Calu3 (cell line): ENCODE data around the gene RNF213. TPM values are rescaled to one million over a fixed set of nuclear protein-coding genes. Genes with fewer than 3 reads are reported as not detected.
"Not testable (repeated sequence)": the region's sequence is repeated elsewhere in the genome, so short reads cannot be mapped to it uniquely, and the experiment has no call there.

Experiments
- BruUV-seq: library from RNA; stranded (reverse); fragments of 400-500 nt; replicated peaks from 2 replicates; lab custom pipeline; 2021; lab: Mats Ljungman, UMichigan
- CTCF ChIA-PET: fragments of 300-600 bp; sonication (Branson Sonifier 250); formaldehyde crosslinking; loops from one replicate; lab custom pipeline; 2022; ENCODE audit warnings: antibody characterized with exemption; lab: Charles Lee
- DNase-seq: peaks from one replicate; pipeline ENCODE4 v3.0.0; 2022
- H3K27ac Mint-ChIP-seq: one replicate; pipeline ENCODE4 v1.8.0; 2022; ENCODE audit warnings: mixed read lengths; ENCODE audit not compliant: unreplicated experiment
- H3K27me3 Mint-ChIP-seq: one replicate; pipeline ENCODE4 v1.8.0; 2022; ENCODE audit warnings: mixed read lengths; ENCODE audit not compliant: unreplicated experiment
- H3K36me3 Mint-ChIP-seq: one replicate; pipeline ENCODE4 v1.8.0; 2022; ENCODE audit warnings: mild to moderate bottlenecking, moderate library complexity, mixed read lengths; ENCODE audit not compliant: insufficient read depth, unreplicated experiment
- H3K4me1 Mint-ChIP-seq: one replicate; pipeline ENCODE4 v1.8.0; 2022; ENCODE audit warnings: mild to moderate bottlenecking, low read depth, mixed read lengths; ENCODE audit not compliant: unreplicated experiment
- H3K4me3 Mint-ChIP-seq: one replicate; pipeline ENCODE4 v1.8.0; 2022; ENCODE audit warnings: mild to moderate bottlenecking, low read depth, moderate library complexity, mixed read lengths; ENCODE audit not compliant: unreplicated experiment
- H3K9me3 Mint-ChIP-seq: one replicate; pipeline ENCODE4 v1.8.0; 2022; ENCODE audit warnings: low read depth, mixed read lengths; ENCODE audit not compliant: unreplicated experiment
- intact Hi-C: fragments of 100-400 bp; cut with micrococcal nuclease; formaldehyde crosslinking; loops from one replicate; pipeline ENCODE4 v1.10.0; 2022; ENCODE audit not compliant: unreplicated experiment
- total RNA-seq: library from RNA; stranded (reverse); gene quantifications from 2 replicates; pipeline ENCODE4 v1.2.3, GENCODE V29; 2022
- TF ChIP-seq, protein P1 (sequence below): fragments of 200-600 bp; IDR thresholded peaks from one replicate; pipeline ENCODE4 v1.8.0; 2022; ENCODE audit warnings: antibody characterized with exemption; ENCODE audit not compliant: unreplicated experiment

The RNF213 gene
- total RNA-seq, 1 experiment from 2014 or later: 221 TPM

DNA sequence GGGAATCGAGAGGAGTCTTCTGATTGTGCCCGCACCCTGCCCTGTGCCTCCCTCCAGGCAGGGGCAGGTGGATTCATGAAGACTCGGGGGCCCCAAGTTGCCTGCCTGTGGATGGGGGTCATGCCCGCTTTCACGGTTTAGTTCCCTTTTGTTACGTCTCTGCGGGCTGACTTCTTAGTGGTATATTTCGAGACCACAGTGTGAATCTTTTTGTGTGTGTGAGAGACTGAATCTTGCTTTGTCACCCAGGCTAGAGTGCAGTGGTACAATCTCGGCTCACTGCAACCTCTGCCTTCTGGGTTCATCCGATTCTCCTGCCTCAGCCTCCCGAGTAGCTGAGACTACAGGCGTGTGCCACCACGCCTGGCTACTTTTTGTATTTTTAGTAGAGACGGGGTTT lies 18.1 kb upstream of the RNF213 start:
- Mint-ChIP-seq H3K4me3 (no peak overlapping the region), H3K9me3 (no peaks in the 10 kb centered on the region), H3K27ac (no peak overlapping the region), H3K27me3 (no peaks in the 10 kb centered on the region), H3K36me3 (no peaks in the 10 kb centered on the region), H3K4me1 (no peaks in the 10 kb centered on the region)
- TF ChIP-seq, protein P1, sequence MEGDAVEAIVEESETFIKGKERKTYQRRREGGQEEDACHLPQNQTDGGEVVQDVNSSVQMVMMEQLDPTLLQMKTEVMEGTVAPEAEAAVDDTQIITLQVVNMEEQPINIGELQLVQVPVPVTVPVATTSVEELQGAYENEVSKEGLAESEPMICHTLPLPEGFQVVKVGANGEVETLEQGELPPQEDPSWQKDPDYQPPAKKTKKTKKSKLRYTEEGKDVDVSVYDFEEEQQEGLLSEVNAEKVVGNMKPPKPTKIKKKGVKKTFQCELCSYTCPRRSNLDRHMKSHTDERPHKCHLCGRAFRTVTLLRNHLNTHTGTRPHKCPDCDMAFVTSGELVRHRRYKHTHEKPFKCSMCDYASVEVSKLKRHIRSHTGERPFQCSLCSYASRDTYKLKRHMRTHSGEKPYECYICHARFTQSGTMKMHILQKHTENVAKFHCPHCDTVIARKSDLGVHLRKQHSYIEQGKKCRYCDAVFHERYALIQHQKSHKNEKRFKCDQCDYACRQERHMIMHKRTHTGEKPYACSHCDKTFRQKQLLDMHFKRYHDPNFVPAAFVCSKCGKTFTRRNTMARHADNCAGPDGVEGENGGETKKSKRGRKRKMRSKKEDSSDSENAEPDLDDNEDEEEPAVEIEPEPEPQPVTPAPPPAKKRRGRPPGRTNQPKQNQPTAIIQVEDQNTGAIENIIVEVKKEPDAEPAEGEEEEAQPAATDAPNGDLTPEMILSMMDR: no peak
- CTCF ChIA-PET: no interaction called here
- DNase-seq: no peak
- intact Hi-C loops: no loop called here
- BruUV-seq: no TSS peak

DNA sequence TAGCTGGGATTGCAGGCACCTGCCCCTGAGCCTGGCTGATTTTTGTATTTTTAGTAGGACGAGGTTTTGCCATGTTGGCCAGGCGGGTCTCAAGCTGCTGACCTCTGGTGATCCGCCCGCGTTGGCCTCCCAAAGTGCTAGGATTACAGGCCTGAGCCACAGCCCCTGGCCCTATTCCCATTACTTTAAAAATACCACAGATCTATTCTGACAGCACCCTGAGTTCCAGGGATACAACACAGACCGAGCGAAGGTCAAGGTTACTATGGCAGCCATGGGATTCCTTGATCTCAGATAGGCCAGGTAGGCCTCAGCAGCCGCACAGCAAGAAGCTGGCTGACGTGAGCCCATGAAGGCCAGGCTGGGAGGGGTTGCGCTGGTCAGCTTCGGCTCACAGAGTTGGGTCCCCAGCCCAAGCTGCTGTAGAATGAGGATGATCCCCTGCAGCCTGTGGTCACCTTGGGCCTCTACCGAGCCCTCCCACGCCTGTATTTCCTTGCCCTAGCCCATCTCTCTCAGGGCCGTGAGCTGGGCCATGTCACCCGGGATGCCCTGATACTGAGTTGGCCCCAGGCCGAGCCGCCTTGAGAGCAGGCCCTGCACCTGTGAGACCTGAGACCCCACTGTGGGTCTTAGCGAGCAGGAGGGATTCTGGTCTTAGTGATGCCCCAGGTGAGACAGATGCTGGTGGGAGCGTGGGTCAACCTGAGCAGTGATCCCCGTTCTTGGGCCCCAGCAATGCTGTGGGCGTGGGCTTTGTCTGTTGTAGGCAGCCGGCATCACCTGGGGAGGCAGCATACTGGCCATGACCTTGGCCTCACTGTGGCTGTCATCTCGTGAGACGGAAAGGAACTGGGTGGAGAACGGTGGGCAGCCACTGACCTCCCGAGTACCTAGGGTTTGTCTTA lies 16.9 kb upstream of the RNF213 start:
- H3K27ac Mint-ChIP-seq: no peak overlapping the region
- intact Hi-C loops: no loop called here
- no peaks in the 10 kb centered on the region for H3K4me1 Mint-ChIP-seq
- no peak overlapping the region for H3K4me3 Mint-ChIP-seq
- DNase-seq: no peak
- no peaks in the 10 kb centered on the region for H3K36me3 Mint-ChIP-seq
- no peaks in the 10 kb centered on the region for H3K27me3 Mint-ChIP-seq
- TF ChIP-seq, protein P1: no peak
- BruUV-seq: no TSS peak
- no peaks in the 10 kb centered on the region for H3K9me3 Mint-ChIP-seq
- CTCF ChIA-PET: no interaction called here

DNA sequence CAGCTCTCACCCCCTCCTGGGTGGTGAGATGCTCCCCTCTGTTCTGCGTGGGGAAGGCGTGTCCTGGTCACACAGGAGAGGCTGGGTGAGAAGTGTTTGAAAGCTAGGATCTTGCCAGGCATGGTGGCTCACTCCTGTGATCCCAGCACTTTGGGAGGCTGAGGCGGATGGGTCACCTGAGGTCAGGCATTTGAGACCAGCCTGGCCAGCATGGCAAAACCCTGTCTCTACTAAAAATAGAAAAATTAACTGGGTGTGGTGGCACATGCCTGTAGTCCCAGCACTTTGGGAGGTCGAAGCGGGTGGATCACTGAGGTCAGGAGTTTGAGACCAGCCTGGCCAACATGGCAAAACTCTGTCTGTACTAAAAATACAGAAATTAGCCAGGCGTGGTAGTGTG lies 16.2 kb upstream of the RNF213 start:
- H3K36me3 Mint-ChIP-seq, H3K4me1 Mint-ChIP-seq, BruUV-seq, H3K4me3 Mint-ChIP-seq, CTCF ChIA-PET, H3K9me3 Mint-ChIP-seq, DNase-seq, H3K27ac Mint-ChIP-seq, H3K27me3 Mint-ChIP-seq, intact Hi-C loops: not testable (repeated sequence)

DNA sequence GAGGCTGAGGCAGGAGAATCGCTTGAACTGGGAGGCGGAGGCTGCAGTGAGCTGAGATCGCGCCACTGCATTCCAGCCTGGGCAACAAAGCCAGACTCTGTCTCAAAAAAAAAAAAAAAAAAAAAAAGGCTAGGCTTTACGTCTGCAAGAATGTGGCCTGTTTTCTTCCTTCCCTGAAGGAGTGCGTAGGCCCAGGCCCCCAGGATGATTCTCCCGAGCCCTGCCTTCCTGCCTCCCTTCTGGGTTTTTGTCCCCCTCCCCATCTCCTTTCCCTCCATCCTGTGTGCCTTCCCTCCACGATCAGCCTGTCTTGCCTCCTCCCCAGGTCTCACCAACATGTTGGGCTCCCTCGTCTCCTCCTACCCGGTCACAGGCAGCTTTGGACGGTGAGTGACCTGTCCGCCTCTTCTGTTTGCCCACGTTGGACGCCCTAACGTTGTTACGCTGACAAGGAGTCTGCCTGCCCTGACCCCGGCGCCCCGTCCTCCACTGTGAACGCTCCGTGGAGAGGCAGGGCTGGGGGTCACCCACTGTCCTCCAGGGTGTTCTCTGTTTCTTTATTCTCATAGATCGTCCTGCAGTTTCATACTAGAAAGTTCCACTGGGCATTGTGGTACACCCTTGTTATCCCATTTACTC lies 15.7 kb upstream of the RNF213 start:
- no peaks in the 10 kb centered on the region for H3K9me3 Mint-ChIP-seq
- no TSS peak for BruUV-seq

More for the DNA sequence above, 15.7 kb upstream of the RNF213 start:
- CTCF ChIA-PET: no interaction called here
- Mint-ChIP-seq H3K4me1 (no peaks in the 10 kb centered on the region), H3K36me3 (no peaks in the 10 kb centered on the region), H3K4me3 (no peak overlapping the region), H3K27ac (no peak overlapping the region), H3K27me3 (no peaks in the 10 kb centered on the region)
- intact Hi-C loops: no loop called here
- DNase-seq: no peak
- TF ChIP-seq, protein P1: no peak
